ENCODE results near the gene TMOD4. TPM values are rescaled to one million over a fixed set of nuclear protein-coding genes. Genes with fewer than 3 reads are reported as not detected.

Gene TMOD4
- total and polyA plus RNA-seq, 9 of the 15 experiments (the other 6 are each of a cell fraction or from before 2014, with no cell fraction given), result 0.18 to 1.8 (median 1.1) TPM; not detected in 1

GRCh38 chr1:151198254-151199127 is 22.7 kb upstream of the TMOD4 start, which contains the start of gene PIP5K1A (continued):
- TF ChIP-seq TSHZ1 (CRISPR knock-in tag; IDR thresholded peaks at IDR 0.05), result no peak
- 0 out of 2 replicates have a peak, but pooled peaks have one; percentile 29 for TF ChIP-seq NFRKB (IDR thresholded peaks at IDR 0.05; ENCODE audit: low read depth)
- no peak for TF ChIP-seq DIDO1 (tag; IDR thresholded peaks at IDR 0.05; ENCODE audit: low read depth)
- TF ChIP-seq ZBTB7A (IDR thresholded peaks at IDR 0.05; ENCODE audit: borderline replicate concordance, control insufficient read depth, low read depth, low read length), result peak; percentile 42; the same call in 1 of the 2 replicates
- TF ChIP-seq NCOR1 (IDR thresholded peaks at IDR 0.05), result no peak
- TF ChIP-seq SMARCA5 (IDR thresholded peaks at IDR 0.05), result no peak
- TF ChIP-seq CREB1 (IDR thresholded peaks at IDR 0.05), result no peak
- peak; percentile 52; the same call in 1 of the 2 replicates for TF ChIP-seq CREB1 (CRISPR knock-in tag; IDR thresholded peaks at IDR 0.05)
- 0 out of 2 replicates have a peak, but pooled peaks have one; percentile 40 for TF ChIP-seq ZNF12 (CRISPR knock-in tag; IDR thresholded peaks at IDR 0.05)
- TF ChIP-seq ZBTB40 (IDR thresholded peaks at IDR 0.05), result no peak; the same call in 1 of the 2 replicates
- TF ChIP-seq ZBTB40 (CRISPR knock-in tag; IDR thresholded peaks at IDR 0.05), result no peak
- TF ChIP-seq HDAC2 (IDR thresholded peaks at IDR 0.05), result peak; percentile 61; the same call in 1 of the 2 replicates
- TF ChIP-seq ZSCAN29 (IDR thresholded peaks at IDR 0.05), result peak; percentile 70; the same call in 1 of the 2 replicates
- peak; percentile 31 for TF ChIP-seq FOS (IDR thresholded peaks at IDR 0.05; ENCODE audit: extremely low read depth, insufficient read length)
- peak; percentile 56; the same call in 1 of the 2 replicates for TF ChIP-seq CREM (IDR thresholded peaks at IDR 0.05; ENCODE audit: low read depth)
